ENCODE measurements around the gene NMD3. TPM values are rescaled to one million over a fixed set of nuclear protein-coding genes. Genes with fewer than 3 reads are reported as not detected.

Gene NMD3
- total RNA-seq, 6 donors from 2014 or later, result 16.2 to 46.1 (median 39.6) TPM

DNA sequence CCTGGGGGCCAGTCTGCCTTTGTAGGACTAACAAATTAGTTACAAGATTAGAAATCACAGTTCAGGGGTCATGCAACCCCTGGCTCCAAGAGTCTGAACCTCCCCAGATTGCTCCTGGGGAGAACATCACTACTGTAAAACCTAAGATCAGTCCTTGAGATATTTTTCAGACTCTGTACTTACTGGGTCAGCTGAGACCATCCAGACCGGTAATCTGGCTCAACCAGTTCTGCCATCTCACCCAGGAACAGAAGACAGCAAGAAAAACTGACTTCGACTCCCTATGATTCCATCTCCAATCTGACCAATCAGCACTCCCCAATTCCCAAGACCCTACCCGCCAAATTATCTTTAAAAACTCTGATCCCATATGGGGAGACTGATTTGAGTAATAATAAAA is 47.5 kb downstream of the NMD3 start:
- no peak overlapping the region for H3K27ac ChIP-seq

DNA sequence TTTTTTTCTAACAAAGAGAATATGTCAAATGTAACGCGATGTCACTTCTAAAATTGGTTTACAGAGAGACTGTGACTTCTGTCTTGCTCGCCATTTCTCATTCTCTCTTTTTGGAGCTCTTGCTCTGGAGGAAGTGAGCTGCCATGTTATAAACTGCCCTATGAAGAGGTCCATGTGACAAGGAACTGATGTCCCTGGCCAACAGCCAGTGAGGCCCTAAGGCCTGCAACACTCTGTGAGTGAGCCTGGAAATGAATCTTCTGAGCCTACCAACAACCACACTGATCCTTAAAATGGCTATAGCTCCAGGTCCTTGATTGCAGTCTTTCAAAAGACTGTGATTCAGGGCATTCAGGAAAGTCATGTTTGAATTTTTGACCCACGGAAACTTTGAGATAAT is 49.9 kb downstream of the NMD3 start:
- Histone ChIP-seq H3K4me3 (no peak overlapping the region), H3K27ac (no peak overlapping the region), H3K9me3 (no peaks in the 10 kb centered on the region), H3K27me3 (no peaks in the 10 kb centered on the region), H3K4me1 (peaks cover 0 to 5% (median 1%) of the 10 kb centered on the region in 4 donors), H3K36me3 (no peaks in the 10 kb centered on the region)
- 84 to 87% methylated on average over 4 of the region's 4 CpGs for WGBS, 2 donors
- TF ChIP-seq EP300 (IDR thresholded peaks at IDR 0.05), result no peak
- TF ChIP-seq POLR2AphosphoS5 (IDR thresholded peaks at IDR 0.05), result peak in 1 of 2 donors; percentile 12
- TF ChIP-seq, protein P1, sequence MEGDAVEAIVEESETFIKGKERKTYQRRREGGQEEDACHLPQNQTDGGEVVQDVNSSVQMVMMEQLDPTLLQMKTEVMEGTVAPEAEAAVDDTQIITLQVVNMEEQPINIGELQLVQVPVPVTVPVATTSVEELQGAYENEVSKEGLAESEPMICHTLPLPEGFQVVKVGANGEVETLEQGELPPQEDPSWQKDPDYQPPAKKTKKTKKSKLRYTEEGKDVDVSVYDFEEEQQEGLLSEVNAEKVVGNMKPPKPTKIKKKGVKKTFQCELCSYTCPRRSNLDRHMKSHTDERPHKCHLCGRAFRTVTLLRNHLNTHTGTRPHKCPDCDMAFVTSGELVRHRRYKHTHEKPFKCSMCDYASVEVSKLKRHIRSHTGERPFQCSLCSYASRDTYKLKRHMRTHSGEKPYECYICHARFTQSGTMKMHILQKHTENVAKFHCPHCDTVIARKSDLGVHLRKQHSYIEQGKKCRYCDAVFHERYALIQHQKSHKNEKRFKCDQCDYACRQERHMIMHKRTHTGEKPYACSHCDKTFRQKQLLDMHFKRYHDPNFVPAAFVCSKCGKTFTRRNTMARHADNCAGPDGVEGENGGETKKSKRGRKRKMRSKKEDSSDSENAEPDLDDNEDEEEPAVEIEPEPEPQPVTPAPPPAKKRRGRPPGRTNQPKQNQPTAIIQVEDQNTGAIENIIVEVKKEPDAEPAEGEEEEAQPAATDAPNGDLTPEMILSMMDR (IDR thresholded peaks at IDR 0.05), result no peak
- no peak for TF ChIP-seq POLR2A (IDR thresholded peaks at IDR 0.05)
- DNase-seq, result no peak
- no peak for ATAC-seq (ENCODE audit: low FRiP score in 2 of 2)

More for the DNA sequence above, 47.5 kb downstream of the NMD3 start:
- no peak overlapping the region for H3K4me3 ChIP-seq
- no peaks in the 10 kb centered on the region for H3K9me3 ChIP-seq
- no peak for ATAC-seq (ENCODE audit: low FRiP score in 2 of 2)
- TF ChIP-seq, protein P1 (IDR thresholded peaks at IDR 0.05), result no peak
- TF ChIP-seq EP300 (IDR thresholded peaks at IDR 0.05), result no peak
- no peak for DNase-seq
- 74 to 81% methylated on average over 3 of the region's 3 CpGs for WGBS, 2 donors
- peaks cover 0 to 5% (median 4%) of the 10 kb centered on the region in 4 donors for H3K36me3 ChIP-seq
- H3K4me1 ChIP-seq, result peaks cover 0 to 5% (median 1%) of the 10 kb centered on the region in 4 donors
- H3K27me3 ChIP-seq, result no peaks in the 10 kb centered on the region

DNA sequence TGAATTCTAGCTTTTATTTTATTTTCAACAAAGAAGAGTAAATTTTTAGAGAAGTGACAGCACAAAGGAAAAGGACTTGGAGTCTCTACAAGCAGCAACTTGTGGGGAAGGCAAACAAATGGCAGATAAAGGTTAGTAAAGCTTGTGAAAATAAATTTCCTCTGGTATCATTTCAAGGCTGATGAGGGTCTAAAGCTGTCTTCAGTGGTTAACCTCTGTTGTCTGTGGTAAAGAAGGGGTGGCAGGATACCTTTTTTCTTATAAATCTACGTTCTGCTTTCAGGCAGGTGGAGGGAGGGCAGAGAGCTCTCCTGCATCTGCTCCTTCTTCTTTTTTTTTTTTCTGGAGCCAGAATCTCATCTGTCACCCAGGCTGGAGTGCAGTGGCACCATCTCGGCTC is 50.5 kb downstream of the NMD3 start:
- Histone ChIP-seq H3K27me3 (no peaks in the 10 kb centered on the region), H3K9me3 (no peaks in the 10 kb centered on the region), H3K4me1 (peaks cover 0 to 2% (median under 1%) of the 10 kb centered on the region in 4 donors), H3K36me3 (no peaks in the 10 kb centered on the region), H3K4me3 (no peak overlapping the region), H3K27ac (no peak overlapping the region)
- no peak for TF ChIP-seq POLR2A (IDR thresholded peaks at IDR 0.05)
- ATAC-seq (ENCODE audit: low FRiP score in 2 of 2), result no peak
- DNase-seq, result no peak
- WGBS, 2 donors, result 82 to 91% methylated on average over 2 of the region's 2 CpGs

DNA sequence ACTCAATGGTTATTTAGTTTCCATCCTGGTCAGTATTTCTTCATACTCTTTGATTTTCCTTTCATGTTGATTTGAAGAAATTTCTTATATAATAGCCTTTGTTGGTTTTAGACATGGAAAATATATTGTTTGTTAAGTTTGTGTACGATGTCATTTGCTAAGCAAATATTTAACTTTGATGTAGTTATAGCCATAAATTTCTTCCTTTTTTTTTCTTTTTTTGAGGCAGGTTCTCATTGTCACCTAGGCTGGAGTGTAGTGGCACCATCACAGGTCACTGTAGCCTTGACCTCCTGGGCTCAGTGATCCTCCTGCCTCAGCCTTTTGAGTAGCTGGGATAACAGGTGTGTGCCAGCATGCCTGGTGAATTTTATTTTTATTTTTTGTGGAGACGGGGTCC is 51.4 kb downstream of the NMD3 start:
- DNase-seq (no peak), ATAC-seq (ENCODE audit: low FRiP score in 2 of 2) (no peak)
- H3K36me3 ChIP-seq, result no peaks in the 10 kb centered on the region
- H3K9me3 ChIP-seq, result peaks cover 0 to 2% (median 0%) of the 10 kb centered on the region in 4 donors
- TF ChIP-seq, protein P1 (IDR thresholded peaks at IDR 0.05), result no peak
- no peak for TF ChIP-seq POLR2A (IDR thresholded peaks at IDR 0.05)
- no peak for TF ChIP-seq EP300 (IDR thresholded peaks at IDR 0.05)
- TF ChIP-seq POLR2AphosphoS5 (IDR thresholded peaks at IDR 0.05), result no peak
- WGBS, 2 donors, result 85 to 87% methylated on average over 2 of the region's 2 CpGs
- no peak overlapping the region for H3K27ac ChIP-seq
- no peaks in the 10 kb centered on the region for H3K4me1 ChIP-seq
- H3K27me3 ChIP-seq, result no peaks in the 10 kb centered on the region
- no peak overlapping the region for H3K4me3 ChIP-seq

DNA sequence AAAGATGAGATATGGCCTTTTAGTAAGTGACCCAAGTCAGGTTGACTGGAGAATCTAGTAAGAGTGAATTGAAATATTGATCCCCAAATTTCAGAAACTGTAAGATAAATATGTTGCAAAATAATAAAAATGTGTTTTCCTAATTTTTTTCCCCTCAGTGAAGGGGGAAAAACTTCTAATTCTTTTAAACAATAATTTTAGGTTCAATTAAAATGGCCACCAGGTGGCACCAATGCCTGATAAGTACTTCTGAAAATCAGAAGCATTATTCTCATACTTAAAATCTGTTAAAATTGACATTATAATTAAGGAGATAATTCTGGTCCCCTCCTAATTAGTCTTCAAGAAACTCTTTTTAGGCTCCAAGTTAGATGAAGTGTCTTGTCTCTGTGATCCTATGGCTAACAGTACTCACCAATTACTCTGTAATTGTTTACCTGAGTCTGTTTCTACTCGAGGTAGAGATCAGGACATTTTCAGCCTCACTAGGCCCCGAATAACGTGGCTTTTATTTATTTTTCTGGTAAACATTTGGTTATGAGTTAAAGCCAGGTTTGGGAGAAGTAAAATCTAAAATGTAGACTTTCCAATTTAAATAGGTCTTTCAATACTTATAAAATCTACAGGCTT is 52.6 kb downstream of the NMD3 start:
- TF ChIP-seq POLR2A (IDR thresholded peaks at IDR 0.05) (no peak), POLR2AphosphoS5 (IDR thresholded peaks at IDR 0.05) (no peak)
- TF ChIP-seq, protein P1 (IDR thresholded peaks at IDR 0.05), result peak; percentile 26 to 62 (median 50)
- 49 to 57% methylated on average over 3 of the region's 3 CpGs for WGBS, 2 donors
- peaks cover 0 to 6% (median 0%) of the 10 kb centered on the region in 4 donors for H3K9me3 ChIP-seq
- H3K4me1 ChIP-seq, result no peaks in the 10 kb centered on the region
- no peaks in the 10 kb centered on the region for H3K27me3 ChIP-seq
- no peak overlapping the region for H3K4me3 ChIP-seq
- H3K36me3 ChIP-seq, result no peaks in the 10 kb centered on the region
- ATAC-seq (ENCODE audit: low FRiP score in 2 of 2) (no peak), DNase-seq (no peak)
- no peak overlapping the region for H3K27ac ChIP-seq

Measured in upper lobe of left lung (tissue), 6 donors.